Pulmonary artery endothelial cell (primary cell): ENCODE data around the gene GLRX5. TPM values are rescaled to one million over a fixed set of nuclear protein-coding genes. Genes with fewer than 3 reads are reported as not detected.

ENCODE experiments used
- DNase-seq: peaks from one replicate; pipeline ENCODE4 v3.0.0-alpha.2; 2011; ENCODE audit warnings: low read depth, low spot score
- total RNA-seq: library from RNA; depleted of rRNA; stranded (reverse); fragments of >200 nt; gene quantifications from 2 replicates; pipeline ENCODE4 v1.2.3, GENCODE V29; 2014

The GLRX5 gene
- total RNA-seq, 1 donor from 2014 or later, result 65.7 TPM

DNA sequence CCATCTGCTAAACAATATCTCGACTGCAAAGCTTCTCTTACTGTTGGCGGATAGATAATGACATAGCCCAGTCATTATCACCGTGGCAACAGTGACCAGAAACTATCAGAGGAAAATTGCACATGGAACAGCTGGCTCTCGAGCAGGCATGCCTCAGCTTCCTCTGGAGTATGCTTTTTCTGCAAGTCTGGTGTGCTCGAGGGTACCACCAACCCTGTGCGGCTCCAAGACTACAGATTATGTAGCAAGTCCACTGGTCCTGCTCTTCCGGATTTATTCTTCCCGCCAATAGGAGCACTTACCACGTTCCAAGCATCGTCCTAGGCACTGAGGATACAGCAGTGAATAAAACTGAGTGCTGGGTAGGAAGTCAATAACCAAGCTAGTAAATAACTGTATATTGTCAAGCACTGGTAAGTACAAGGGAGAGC is 1.4 kb upstream of the GLRX5 start:
- DNase-seq, result no peak

DNA sequence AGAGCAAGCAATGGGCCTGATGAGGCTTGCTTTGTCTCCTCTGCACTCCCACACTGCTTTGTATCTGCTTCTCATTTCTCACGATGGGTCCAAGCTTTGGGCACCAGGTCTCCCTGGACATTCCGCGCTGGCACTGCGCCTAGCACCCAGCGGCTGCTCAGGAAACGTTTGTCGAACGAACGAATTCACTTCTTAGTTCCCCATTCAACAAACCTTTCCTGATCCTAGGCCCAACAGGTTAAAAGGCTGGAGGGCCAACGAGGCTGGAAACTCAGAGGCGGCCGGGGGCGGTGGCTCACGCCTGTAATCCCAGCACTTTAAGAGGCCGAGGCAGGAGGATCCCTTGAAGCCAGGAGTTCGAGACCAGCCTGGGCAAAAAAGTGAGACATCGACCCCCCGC is 1.0 kb upstream of the GLRX5 start:
- no peak for DNase-seq

DNA sequence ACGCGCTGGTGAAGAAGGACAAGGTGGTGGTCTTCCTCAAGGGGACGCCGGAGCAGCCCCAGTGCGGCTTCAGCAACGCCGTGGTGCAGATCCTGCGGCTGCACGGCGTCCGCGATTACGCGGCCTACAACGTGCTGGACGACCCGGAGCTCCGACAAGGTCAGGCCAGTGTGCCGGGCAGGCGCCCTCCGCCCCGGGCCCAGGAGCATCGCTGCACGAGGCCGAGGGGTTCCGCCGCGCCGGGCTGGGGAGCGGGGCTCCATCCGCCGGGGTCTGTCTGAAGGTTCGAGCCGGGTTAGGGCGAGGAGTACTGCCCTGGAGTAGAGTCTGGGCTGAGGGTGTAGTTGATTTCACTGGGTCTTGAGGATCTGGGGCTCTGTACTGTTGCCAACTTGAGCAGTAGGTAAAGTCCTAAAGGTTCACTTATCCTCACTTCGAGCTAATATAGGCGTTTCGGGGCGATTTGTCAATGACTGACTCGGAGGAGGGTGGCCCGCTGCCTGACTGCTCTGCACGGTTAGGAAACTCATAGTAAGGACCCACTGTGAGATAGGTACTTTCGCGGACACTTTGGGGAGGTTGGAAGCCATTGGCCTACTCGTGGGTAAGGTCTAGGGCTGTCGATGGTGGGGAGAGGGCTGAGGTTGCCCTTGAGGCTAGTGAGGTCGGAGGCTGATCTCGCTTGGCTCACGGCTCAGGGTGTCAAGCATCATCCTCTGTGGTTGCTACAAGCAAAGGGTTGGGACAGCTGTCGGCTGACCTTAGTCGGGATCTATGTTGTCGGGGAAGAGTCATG is 574 bp downstream of the GLRX5 start:
- DNase-seq, result no peak

DNA sequence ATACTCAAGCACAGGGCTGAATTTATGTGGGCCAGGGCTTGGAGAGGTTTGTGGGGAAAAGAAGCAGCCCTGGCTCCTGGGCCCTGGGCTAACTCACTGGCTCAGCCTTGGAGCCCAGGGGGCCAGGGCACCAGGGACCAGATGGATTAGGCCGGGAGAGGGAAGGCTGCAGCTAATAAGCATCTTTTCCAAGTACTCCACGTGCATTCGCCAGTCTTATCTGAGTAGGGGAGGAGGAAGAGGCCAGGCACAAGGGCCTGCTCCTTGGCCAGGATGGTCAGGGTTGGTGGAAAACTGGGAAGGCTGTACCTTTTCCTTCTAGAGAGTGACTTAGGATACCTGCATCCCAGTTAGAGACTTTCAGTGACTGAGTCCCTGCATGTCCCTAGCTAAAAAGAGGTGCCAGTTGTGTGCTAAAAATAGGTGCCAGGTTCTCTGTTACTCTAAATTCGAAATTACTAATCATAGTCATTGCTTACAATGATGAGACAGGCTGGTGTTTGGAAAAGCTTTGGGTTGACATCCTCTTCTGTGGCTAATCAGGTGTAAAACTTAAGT is 1.3 kb downstream of the GLRX5 start:
- DNase-seq, result no peak

DNA sequence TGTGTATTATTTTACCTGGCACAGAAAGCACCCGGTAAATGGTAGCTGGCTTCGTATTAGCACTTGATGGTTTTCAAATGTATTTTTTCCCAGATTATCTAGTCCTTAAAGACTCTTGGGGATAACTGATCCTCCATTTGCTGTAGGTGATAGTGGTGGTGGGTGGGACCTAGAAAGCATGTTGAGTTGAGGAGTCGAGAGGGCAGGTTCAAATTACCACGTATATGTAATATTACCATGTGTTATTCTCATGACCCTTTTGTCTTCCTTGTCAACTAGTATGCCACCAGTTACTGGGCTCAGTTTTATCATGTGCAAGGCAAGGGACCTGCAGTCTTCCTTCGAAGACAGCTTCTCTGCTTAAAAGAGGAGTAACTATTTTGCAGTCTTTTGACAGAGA is 1.8 kb downstream of the GLRX5 start:
- DNase-seq, result no peak

DNA sequence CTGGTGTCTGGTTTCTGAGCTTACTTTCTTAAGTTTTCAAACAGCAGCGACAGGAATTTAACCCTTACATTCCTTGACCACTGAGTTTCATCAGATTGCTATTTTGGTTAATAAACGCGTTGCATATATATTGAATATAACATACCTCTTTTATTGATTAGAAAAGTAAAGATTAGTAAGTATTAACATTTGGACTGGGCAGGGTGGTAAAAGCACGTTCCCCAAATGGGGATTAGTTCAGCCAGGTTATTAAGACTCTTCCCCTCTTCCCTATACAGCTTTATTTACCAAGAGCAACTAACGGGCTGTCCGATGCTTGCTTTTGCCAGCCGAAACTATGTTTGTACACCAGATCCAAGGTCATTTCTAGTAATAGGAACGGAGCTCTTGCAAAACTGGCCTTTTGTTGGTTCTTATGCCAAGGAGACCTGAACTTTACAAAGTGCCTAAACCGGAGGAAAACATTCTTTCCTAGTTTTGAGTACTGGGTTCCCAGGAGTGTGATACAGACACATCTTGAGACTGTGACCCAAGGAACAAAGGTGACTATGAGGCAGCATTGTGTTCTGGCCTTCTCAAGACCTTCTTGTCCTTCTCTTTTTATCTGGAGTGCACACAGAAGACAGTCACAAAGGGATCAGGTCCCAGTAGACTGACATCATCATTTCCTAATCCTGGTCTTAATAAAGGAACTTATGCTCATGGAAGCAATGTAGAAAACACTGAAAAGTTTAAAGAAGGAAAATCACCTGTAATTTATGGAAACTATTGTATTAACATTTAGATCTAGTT is 2.6 kb downstream of the GLRX5 start:
- no peak for DNase-seq

DNA sequence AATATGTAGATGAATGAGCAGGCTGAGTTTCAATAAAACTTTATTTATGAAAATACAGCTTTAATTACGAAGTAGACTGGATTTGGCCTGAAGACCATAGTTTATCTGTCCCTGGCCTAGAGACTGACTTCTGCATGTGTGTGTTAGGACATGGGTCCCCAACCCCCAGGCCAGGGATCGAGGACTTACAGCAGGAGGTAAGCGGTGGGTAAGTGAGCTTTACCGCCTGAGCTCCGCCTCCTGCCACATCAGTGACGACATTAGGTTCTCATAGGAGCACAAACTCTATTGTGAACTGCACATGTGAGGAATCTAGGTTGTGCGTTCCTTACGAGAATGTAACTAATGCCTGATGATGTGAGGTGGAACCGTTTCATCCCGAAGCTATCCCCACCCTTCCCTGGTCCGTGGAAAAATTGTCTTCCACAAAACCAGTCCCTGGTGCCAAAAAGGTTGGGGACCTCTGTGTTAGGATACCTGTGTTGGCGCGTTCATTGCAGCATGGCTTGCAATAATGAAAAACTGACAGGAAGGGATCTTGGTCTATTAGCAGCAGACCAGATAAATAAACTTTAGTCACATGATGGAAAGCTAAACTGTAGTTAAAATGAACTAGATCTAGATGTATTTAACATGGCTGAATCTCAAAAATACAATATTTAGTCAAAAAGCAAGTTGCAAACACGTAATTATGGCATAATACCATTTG is 4.1 kb downstream of the GLRX5 start:
- no peak for DNase-seq

DNA sequence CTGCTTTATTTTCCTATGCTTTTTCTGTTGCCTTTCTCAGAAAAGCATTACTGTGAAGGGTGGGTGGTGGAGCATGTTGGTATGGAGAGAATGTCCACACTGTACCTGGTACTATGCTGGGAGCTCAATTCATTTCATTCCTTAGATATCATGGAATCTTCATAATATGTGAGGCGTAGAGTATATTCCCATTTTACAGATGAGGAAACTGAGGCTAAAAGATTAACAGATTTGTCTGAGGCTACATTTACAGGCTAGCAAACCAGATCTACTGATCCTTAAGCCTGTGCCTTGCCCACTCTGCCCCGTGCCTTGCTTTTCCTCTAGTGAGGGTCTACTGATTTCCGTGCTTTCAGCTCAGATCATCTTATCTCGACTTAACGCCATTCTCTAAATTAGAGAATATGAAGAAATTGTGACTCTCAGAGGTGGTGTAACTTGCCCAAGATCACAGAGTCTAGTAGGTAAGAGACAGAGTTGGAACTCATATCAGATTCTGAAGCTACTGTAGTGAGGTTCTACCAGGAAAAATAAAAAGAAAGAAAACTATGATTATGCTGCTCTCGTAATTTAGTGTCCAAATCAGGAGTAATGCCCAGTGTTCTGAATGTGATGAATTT is 5.5 kb downstream of the GLRX5 start:
- no peak for DNase-seq

DNA sequence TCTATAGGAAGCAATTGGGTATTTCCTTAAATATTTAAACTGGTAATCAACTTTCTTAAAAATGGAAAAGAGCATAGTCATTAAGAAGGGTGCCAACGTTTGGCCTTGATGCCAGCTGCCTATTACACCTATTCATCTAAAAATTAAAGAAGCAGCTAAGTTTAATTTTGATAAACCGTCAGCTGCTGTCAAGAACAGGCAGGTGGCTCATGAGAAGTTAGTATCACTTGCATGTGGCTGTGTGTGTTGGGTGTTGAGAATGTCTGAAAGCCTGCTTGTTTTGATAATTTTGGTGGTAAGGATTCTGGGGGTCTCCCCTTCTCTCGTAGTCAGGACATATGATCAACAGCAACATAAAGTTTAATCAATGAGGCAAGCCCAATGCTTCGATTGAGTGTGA is 6.5 kb downstream of the GLRX5 start:
- DNase-seq, result no peak

DNA sequence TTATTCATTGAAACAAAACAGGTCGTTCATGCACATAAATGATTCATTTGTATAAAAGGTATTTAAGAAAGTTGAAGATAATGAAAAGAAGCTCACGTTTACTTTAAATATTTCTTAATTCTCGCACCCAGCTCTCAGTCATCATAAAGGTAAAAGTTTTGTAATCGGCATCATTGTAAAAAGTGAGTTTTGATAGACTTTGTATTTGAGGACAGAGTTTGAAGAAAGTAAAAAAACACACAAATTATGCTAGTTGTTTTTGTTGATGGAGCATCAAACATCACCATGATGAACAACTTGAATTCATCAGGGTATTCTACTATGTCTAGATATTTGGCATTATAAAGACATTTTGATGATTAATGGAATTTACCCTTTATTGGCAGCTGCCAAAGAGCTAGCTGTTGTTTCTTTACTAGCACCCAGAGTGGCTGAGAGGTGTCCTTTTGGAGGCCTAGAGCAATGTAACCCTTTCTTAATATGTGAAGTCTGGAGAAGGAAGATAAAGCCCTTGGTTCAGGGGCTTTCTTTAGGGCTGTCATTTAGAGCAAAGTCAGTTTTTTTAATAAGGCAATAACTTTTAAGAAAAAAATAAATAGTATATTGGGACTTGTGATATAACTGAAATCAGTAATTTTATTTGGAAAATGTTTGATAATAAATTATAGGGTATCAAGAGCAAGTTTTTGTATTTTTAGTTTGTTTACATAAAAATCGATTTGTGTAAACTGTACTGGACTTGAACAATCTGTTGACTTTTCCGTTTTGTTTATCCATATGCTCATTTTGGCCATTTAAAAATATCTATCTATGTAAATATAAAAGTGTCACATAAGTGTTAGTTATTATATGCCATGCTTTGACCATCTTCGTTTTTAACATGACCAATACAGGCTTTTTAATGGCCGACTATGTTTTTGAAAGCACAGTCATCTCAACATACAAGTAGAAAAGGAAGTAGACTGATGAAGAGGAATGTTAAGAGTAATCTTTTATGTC is 7.4 kb downstream of the GLRX5 start:
- no peak for DNase-seq

DNA sequence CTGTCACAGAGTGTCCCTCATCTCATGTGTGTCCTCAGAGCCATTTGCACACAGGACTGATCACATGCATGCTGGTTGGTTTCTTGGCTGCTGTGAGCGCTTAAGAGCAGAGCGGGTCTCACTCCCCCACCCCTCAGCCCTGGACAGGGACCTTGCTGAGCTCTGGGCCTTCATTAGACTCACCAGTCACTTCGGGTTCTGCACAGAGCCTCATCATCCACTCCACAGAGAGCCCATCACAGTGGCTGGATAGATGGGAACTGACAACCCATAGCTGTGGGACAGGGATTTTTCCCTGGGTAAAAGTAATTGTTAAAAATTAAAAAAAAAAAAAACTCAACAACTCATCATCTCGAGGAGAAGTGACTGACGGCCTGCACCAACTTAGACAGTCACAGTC is 8.2 kb downstream of the GLRX5 start:
- no peak for DNase-seq

DNA sequence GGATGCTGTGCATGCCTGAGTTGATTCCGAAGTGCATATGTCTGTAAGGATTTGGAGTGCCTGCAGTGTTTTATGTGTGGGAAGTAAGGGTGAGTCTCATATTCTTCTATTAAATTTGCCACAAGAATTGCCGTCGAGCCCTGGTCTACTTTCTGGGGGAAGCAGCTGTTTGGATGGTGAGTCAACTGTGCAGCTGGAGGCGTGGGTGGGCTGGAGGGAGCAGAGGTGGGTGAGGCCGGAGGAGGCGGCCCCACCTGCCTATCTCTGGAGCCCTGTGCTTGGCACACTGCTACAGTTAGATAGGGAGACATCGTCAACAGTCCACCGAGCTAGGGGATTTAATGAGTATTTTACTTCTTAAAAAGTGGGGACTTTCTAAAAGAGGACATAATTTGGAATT is 9.7 kb downstream of the GLRX5 start:
- DNase-seq, result no peak

DNA sequence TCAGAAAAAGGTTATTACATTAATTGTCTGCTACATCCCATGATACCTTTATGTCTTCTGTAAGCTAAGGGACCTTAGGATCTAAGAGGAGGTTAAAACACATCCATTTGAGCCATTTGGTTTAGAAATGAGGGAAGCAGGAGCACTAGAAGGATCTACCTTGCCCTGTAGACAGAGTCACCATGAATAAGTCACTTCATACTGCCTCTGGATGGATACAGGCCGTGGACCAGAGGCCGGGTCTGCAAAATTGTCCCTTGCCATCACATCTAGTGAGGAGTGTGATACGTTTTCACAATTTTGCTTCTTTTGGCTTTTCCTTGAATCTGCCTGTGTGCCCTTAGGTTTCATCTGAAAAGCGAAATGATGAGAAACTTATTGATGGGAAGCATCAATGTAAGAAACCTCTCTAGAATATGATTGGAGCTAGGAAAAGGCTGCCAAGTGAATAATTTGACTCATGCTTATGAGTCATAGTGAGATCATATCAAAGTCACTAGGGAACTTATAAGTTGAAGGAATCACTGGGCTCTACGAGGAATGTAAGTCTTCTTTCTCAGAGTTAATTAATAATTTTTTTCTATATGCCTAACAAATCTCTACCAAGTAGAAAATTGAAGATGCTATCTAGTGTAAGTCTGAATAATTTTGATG is 10.8 kb downstream of the GLRX5 start:
- DNase-seq, result no peak

DNA sequence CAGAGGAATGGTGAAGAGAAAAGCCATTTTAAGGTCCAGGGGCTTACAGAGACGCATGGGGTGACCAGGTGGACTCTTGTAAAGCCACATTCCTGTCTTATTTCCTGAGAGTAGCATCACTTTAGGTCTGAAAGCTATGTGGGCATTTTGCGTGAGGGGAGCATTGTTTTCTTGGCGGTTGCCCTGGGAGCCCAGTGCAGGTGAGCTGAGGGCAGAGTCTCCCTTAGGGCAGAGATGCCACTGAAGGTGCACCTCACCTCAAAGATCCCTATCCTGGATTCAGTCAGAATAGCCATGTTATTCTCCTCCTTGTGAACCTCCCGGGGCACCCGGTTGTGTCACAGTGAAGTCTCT is 12.4 kb downstream of the GLRX5 start:
- DNase-seq, result no peak

DNA sequence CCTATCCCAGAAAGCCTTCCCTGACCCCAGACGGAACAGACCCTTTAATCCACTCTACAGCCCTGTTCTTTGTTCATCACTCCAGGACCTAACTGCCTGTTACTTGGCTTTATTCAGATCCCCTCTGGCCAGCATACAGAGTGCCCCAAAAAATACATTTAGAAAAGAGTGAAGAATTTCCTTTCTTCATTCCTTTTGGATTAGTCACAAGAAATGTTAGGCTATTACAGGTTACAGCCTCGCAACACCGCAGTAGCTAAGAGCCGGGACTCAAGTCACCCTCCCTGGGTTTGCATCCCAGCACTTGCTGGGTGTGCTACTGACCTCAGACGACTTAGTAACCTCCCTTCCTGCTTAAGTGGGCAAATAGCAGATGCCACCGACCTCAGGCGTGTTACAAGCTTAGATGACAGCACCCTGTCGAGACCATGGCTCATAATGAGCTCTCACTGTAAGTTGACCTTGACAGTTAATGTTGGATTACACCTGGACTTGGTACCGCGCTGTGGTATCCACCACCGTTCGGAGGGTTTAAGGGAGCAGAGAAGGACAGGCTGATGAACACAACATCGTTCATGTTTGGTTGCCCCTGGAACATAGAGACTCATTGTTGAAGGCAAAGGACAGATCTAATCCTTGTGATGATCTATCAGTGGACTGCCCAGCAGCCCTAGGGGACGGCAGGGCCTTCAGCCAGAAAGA is 12.9 kb downstream of the GLRX5 start:
- DNase-seq, result no peak

DNA sequence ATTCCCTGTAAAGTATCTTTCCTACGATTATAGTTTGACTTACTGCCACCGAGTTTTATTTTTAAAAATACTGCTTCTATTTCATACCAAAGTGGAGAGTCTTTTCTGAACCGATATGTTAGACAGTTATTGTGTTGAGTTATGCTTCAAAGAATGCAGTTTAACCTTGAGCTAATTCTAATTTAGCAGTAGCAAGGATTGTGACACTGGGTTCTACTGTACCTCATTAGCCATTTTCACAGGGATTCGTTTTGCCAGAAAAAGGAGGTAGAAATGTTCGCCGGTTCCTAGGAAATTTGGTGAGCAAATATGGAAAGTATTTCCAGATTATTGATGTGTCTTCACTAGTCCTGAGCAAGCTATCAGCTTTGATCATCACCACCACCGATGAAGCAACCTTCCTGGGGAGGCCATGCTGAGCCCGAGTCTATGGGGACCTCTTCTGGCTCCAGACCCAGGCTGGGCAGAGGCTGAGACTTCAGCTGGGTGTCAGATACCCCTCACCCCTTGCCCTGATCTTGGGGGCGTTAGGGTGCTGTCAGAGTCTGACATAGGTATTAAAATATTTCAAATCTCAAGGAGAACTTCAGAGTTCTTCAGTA is 13.6 kb downstream of the GLRX5 start:
- no peak for DNase-seq

DNA sequence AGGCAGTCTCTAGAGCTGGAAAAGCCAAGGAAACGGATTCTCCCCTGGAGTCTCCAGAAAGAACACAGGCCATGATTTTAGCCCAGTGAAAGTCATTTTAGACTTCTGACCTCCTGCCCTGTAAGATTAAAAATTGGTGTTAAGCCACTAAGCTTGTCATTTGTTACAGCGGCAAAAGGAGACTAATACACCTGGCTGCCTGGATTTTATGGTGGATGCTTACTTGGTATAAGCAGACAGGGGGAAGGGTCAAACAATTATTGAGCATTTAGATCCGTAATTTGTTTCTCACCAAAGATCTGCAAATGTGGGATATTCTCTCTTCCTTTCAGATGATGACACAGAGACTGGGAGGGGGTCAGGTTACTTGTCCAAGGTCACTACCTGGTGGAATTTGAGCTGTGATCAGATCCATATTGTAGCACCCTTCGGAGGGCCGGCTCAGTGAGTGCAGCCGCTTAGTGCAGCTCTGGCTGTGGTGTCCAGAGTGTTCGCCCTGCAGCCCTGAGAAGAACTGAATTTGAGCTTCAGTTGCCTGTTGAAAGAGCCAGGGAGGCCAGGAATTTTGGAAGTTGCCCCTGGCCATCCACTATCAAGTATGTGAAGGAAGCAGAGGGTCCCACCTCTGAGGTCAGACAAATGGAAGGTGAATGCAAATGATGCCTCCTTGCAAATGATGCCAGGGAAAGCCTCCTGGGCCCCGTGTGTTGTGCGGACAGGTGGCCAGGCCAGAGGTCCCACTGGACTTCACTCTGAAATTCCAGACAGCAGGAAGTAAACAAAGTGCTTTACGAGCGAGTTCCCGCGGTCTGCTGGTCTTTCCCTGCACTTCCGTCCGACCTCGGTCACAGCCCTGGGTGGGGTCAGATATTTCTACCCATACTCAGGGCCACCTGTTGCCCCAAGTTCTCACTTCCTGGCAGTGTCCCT is 15.1 kb downstream of the GLRX5 start:
- DNase-seq, result no peak

DNA sequence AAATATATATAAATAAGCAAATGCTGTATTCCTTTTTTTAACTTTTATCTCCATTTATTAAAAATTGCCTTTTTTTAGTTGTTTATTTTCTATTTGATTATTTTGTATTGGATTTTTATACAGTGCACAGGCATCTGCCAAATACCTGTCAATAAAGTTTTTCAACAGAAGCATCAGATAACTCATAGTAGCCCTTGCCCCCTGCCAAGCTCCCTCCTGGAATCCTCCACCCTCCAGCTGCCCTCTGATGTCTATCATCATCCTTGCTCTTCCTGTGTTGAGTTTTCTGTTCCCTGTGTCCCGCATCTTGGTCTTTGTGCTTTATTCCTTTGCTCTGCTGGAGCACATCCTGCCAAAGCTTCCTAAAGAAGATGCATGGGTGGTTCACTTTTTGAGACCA is 16.6 kb downstream of the GLRX5 start:
- DNase-seq, result no peak
